Upper lobe of right lung (tissue), 1 donor: ENCODE results near the gene LDB2. TPM values are rescaled to one million over a fixed set of nuclear protein-coding genes. Genes with fewer than 3 reads are reported as not detected.

Source experiments
- ATAC-seq: fragments of 200-7000 bp; cut with Tn5 transposase; one replicate; pipeline ENCODE4 v1.9.1; 2020; ENCODE audit warnings: mild to moderate bottlenecking, moderate library complexity
- DNase-seq: peaks from one replicate; pipeline ENCODE4 v3.0.0-alpha.2; 2020
- H3K27ac ChIP-seq: fragments of 200-600 bp; one replicate; pipeline ENCODE4 v1.8.0; 2022
- H3K27me3 ChIP-seq: fragments of 200-600 bp; one replicate; pipeline ENCODE4 v1.8.0; 2022; ENCODE audit warnings: mild to moderate bottlenecking
- H3K36me3 ChIP-seq: fragments of 200-600 bp; one replicate; pipeline ENCODE4 v1.8.0; 2022
- H3K4me1 ChIP-seq: fragments of 200-600 bp; one replicate; pipeline ENCODE4 v1.8.0; 2022
- H3K4me3 ChIP-seq: fragments of 200-600 bp; one replicate; pipeline ENCODE4 v1.8.0; 2022; ENCODE audit warnings: mild to moderate bottlenecking
- H3K9me3 ChIP-seq: fragments of 200-600 bp; one replicate; pipeline ENCODE4 v1.8.0; 2022
- intact Hi-C: fragments of 100-400 bp; cut with DNase I; formaldehyde crosslinking; loops from one replicate; pipeline ENCODE4 v1.11.0; 2022
- total RNA-seq: library from RNA; stranded (reverse); fragmentation: NEBNext Ultra II Directional; extraction: Animal tissue kit (Norgen Biotek cat#: 25700); gene quantifications from one replicate; pipeline ENCODE4 v1.2.1, GENCODE V29; 2021
- TF ChIP-seq, protein P1 (sequence below): fragments of 200-600 bp; IDR thresholded peaks from one replicate; pipeline ENCODE4 v1.8.0; 2022; ENCODE audit warnings: antibody characterized with exemption
- donor health status: DM: no; HTN: yes; CAD: no; lungs with severe emphysema.

Gene LDB2
- total RNA-seq, 1 donor from 2014 or later = 139 TPM

DNA sequence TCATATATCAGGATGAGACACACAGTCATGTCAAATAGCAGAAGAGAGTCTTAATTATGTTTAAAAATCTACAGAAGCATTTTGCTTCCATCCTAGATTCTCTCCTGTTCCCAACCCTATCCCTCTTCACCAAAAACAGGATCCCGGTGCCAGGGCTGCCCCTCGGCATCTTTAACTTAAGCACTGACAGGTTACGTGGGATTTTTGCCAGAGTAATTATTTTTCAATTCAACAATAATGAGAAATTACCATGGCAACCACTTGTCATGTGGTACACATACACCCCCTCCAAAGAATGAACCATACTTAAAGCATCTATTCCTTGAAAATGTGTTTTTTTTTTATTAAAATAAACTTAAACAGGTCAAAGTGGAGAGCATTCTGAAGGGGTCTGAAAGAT lies 130.6 kb downstream of the LDB2 start:
- TF ChIP-seq, protein P1, sequence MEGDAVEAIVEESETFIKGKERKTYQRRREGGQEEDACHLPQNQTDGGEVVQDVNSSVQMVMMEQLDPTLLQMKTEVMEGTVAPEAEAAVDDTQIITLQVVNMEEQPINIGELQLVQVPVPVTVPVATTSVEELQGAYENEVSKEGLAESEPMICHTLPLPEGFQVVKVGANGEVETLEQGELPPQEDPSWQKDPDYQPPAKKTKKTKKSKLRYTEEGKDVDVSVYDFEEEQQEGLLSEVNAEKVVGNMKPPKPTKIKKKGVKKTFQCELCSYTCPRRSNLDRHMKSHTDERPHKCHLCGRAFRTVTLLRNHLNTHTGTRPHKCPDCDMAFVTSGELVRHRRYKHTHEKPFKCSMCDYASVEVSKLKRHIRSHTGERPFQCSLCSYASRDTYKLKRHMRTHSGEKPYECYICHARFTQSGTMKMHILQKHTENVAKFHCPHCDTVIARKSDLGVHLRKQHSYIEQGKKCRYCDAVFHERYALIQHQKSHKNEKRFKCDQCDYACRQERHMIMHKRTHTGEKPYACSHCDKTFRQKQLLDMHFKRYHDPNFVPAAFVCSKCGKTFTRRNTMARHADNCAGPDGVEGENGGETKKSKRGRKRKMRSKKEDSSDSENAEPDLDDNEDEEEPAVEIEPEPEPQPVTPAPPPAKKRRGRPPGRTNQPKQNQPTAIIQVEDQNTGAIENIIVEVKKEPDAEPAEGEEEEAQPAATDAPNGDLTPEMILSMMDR = no peak
- no peak for ATAC-seq
- no peak for DNase-seq
- intact Hi-C loops = no loop called here
- H3K27ac ChIP-seq = no peak overlapping the region
- no peaks in the 10 kb centered on the region for H3K36me3 ChIP-seq
- no peak overlapping the region for H3K4me3 ChIP-seq
- no peaks in the 10 kb centered on the region for H3K27me3 ChIP-seq
- no peaks in the 10 kb centered on the region for H3K4me1 ChIP-seq
- no peaks in the 10 kb centered on the region for H3K9me3 ChIP-seq

DNA sequence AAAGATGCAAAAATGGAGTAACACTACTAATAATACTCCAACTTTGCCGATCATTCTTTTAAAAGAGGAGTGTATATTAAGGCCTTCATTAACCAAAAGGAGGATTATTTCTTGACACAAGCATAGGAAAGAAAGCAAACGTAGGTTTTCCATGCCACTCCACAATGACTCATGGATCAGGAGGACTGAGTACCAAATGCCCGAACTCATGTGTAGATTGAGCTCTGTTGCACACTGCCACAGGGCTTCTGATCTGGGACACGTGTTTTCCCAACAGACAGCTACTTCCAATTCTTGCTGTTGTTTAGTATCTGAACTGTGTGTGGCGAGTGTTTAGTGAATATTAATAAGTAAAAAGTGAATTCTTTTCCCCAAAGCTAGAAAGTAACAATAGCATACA lies 131.2 kb downstream of the LDB2 start:
- Histone ChIP-seq H3K4me3 (no peak overlapping the region), H3K4me1 (no peaks in the 10 kb centered on the region), H3K27ac (no peak overlapping the region), H3K9me3 (no peaks in the 10 kb centered on the region), H3K27me3 (no peaks in the 10 kb centered on the region), H3K36me3 (no peaks in the 10 kb centered on the region)
- no peak for DNase-seq
- intact Hi-C loops = no loop called here
- no peak for ATAC-seq
- TF ChIP-seq, protein P1 = no peak

DNA sequence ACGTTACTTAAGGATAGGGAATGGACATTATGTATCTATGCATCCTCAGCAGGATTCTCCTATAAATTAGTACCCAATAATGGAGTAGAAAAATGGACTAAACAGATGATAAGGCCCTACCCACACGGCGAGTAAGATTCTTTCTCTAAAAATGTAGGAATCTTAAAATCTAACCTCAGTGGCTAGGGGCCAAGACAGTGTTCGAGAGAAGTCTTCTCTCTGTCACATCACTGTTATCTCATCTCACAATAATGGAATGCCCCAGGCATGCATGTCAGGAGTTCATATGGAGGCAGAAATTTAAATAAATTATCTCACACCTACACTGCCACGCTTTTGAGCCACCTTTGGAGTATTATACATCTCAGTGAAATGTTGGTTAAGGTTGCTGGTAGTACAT lies 132.9 kb downstream of the LDB2 start:
- no peak for DNase-seq
- Histone ChIP-seq H3K36me3 (no peaks in the 10 kb centered on the region), H3K4me3 (no peak overlapping the region), H3K9me3 (no peaks in the 10 kb centered on the region), H3K27ac (no peak overlapping the region), H3K27me3 (no peaks in the 10 kb centered on the region), H3K4me1 (no peaks in the 10 kb centered on the region)
- no peak for ATAC-seq
- intact Hi-C loops = no loop called here
- TF ChIP-seq, protein P1 = no peak

DNA sequence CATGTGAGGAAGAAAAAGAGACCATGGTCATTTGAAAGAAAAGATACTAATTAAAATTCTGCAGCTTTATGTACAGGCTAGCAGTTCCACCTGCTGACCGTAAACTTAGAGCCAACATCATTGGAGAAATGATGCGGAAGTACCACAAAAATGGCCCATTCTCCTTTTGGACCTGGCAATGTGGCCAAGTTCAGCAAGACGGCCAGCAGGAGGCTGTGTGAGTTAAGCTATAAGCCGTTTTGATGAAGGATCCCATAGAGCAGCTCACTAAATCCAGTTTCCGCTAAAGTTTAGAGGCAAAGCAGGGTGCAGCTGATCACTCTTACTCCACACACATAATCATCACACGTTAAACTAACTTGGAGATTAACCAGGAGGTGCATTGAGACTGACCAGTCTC lies 133.8 kb downstream of the LDB2 start:
- no peaks in the 10 kb centered on the region for H3K4me1 ChIP-seq
- intact Hi-C loops = no loop called here
- DNase-seq (no peak), ATAC-seq (no peak)
- no peak overlapping the region for H3K4me3 ChIP-seq
- H3K27ac ChIP-seq = no peak overlapping the region
- TF ChIP-seq, protein P1 = peak; percentile 19
- no peaks in the 10 kb centered on the region for H3K27me3 ChIP-seq
- no peaks in the 10 kb centered on the region for H3K9me3 ChIP-seq
- H3K36me3 ChIP-seq = no peaks in the 10 kb centered on the region

DNA sequence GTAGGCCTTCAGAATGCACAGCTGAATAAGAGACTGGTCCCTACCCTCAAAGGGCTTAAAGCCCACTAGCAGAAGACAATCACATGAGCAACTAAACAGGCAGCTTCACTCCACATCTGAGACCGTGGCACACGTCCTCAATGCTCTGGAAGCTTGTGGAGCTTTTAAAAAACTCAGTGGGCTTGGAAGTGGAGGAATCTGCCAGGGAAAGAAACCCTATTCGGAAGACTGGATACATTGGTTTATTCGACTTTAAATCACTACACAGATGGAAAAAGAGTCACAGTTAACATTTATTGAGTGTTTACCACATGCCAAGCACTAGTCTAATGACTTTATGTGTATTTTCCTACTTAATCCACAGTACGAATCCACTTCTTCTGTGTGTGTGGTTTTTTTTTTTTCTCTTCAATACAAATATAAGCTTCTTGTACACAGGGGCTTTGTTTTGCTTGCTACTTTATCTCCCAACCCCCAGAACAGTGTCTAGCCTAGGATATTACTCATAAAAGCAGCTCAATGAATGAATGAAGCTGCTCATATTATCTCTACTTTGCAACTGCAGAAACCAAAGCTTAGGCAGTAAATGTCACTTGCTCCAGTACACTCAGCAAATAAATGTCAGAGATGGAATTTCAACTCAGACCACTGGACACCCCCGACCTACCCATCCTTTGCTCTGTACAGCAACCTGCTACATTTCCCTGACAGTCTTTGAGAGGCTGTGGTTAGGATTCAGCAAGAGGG lies 137.7 kb downstream of the LDB2 start:
- ATAC-seq = no peak
- intact Hi-C loops = no loop called here
- no peaks in the 10 kb centered on the region for H3K4me1 ChIP-seq

More for the DNA sequence above, 137.7 kb downstream of the LDB2 start:
- TF ChIP-seq, protein P1 = no peak
- H3K36me3 ChIP-seq = no peaks in the 10 kb centered on the region
- DNase-seq = no peak
- no peaks in the 10 kb centered on the region for H3K27me3 ChIP-seq
- H3K4me3 ChIP-seq = no peak overlapping the region
- no peak overlapping the region for H3K27ac ChIP-seq
- no peaks in the 10 kb centered on the region for H3K9me3 ChIP-seq
